ENCODE data around the gene SMO.
A peak's percentile ranks its signal among the peaks of the same experiment; 100 is the strongest.
"Not testable (repeated sequence)": the region's sequence is repeated elsewhere in the genome, so short reads cannot be mapped to it uniquely, and the experiment has no call there.

SMO gene

GRCh38 chr7:129169686-129170440 lies 18.6 kb upstream of the SMO start:
- DNase-seq (ENCODE audit: low read depth, low spot score), result peak; percentile 34

GRCh38 chr7:129170441-129171021 lies 17.9 kb upstream of the SMO start:
- peak; percentile 56 for DNase-seq (ENCODE audit: low read depth, low spot score)

GRCh38 chr7:129173861-129174260 lies 14.6 kb upstream of the SMO start:
- not testable (repeated sequence) for DNase-seq (ENCODE audit: low read depth, low spot score)

GRCh38 chr7:129176916-129177710 lies 11.3 kb upstream of the SMO start:
- no peak for DNase-seq (ENCODE audit: low read depth, low spot score)

GRCh38 chr7:129184981-129185670 lies 3.3 kb upstream of the SMO start:
- no peak for DNase-seq (ENCODE audit: low read depth, low spot score)

- no peak for DNase-seq (ENCODE audit: low read depth, low spot score)
These were observed 1.6 kb upstream of the SMO start for GRCh38 chr7:129186749-129187260.

- no peak for DNase-seq (ENCODE audit: low read depth, low spot score)
These were observed 607 bp upstream of the SMO start for GRCh38 chr7:129187681-129188371.

- peak; percentile 44 for DNase-seq (ENCODE audit: low read depth, low spot score)
These were observed 643 bp downstream of the SMO start for GRCh38 chr7:129188892-129189660.

- DNase-seq (ENCODE audit: low read depth, low spot score), result no peak
These were observed 1.4 kb downstream of the SMO start for GRCh38 chr7:129189661-129190310.

GRCh38 chr7:129191272-129191671 lies 2.8 kb downstream of the SMO start:
- no peak for DNase-seq (ENCODE audit: low read depth, low spot score)

- no peak for DNase-seq (ENCODE audit: low read depth, low spot score)
These were observed 5.5 kb downstream of the SMO start for GRCh38 chr7:129193892-129194291.

GRCh38 chr7:129197771-129198170 lies 9.3 kb downstream of the SMO start:
- no peak for DNase-seq (ENCODE audit: low read depth, low spot score)

- no peak for DNase-seq (ENCODE audit: low read depth, low spot score)
These were observed 11.0 kb downstream of the SMO start for GRCh38 chr7:129199406-129199805.

- no peak for DNase-seq (ENCODE audit: low read depth, low spot score)
These were observed 13.8 kb downstream of the SMO start for GRCh38 chr7:129202058-129202777.

GRCh38 chr7:129203050-129203741 lies 14.8 kb downstream of the SMO start:
- no peak for DNase-seq (ENCODE audit: low read depth, low spot score)

- DNase-seq (ENCODE audit: low read depth, low spot score), result no peak
These were observed 16.8 kb downstream of the SMO start for GRCh38 chr7:129205126-129205818.

GRCh38 chr7:129205987-129206785 lies 17.8 kb downstream of the SMO start:
- no peak for DNase-seq (ENCODE audit: low read depth, low spot score)
